Common myeloid progenitor, CD34-positive (primary cell): ENCODE measurements around the gene NEURL1.

Experiments
- CTCF ChIA-PET: fragments of 350-600 bp; sonication (Branson Sonifier 250); formaldehyde crosslinking; loops from one replicate; lab custom pipeline; 2021; ENCODE audit warnings: antibody characterized with exemption; lab: Charles Lee
- POLR2A ChIA-PET: fragments of 350-600 bp; sonication (Branson Sonifier 250); formaldehyde crosslinking; loops from one replicate; lab custom pipeline; 2021; ENCODE audit warnings: antibody characterized with exemption; lab: Charles Lee
- DNase-seq, 3 donors: peaks; one replicate each; pipeline versions ENCODE4 v3.0.0 to v3.0.0-alpha.2; 2013
- H3K27ac ChIP-seq, 2 experiments: 1 replicate in 1 of 2; 2 replicates in 1 of 2; pipeline ENCODE4 v1.7.0; 2013; ENCODE audit warnings: inconsistent platforms in 2 of 2, low read length in 2 of 2, mild to moderate bottlenecking in 2 of 2, low read depth in 1 of 2, moderate library complexity in 1 of 2; ENCODE audit not compliant: severe bottlenecking in 2 of 2, insufficient read depth in 1 of 2, poor library complexity in 1 of 2
- H3K27me3 ChIP-seq, 5 experiments: replicated peaks in 2 of 5; 1 replicate in 3 of 5; 2 replicates in 2 of 5; pipeline versions ENCODE4 v1.6.1 to v1.7.0; 2013; ENCODE audit warnings: low read length in 4 of 5, mild to moderate bottlenecking in 2 of 5, moderate library complexity in 2 of 5, inconsistent platforms in 1 of 5; ENCODE audit not compliant: insufficient read depth in 5 of 5, control insufficient read depth in 4 of 5
- H3K36me3 ChIP-seq, 4 experiments: 1 replicate in 2 of 4; 2 replicates in 2 of 4; pipeline versions ENCODE4 v1.6.1 to v1.7.0; 2013; ENCODE audit warnings: low read length in 3 of 4, control low read depth in 1 of 4, mild to moderate bottlenecking in 1 of 4; ENCODE audit not compliant: control insufficient read depth in 4 of 4, insufficient read depth in 4 of 4
- H3K4me1 ChIP-seq, 4 experiments: 1 replicate in 3 of 4; 2 replicates in 1 of 4; pipeline versions ENCODE4 v1.6.1 to v1.7.1; 2013; ENCODE audit warnings: low read length in 3 of 4, mild to moderate bottlenecking in 3 of 4, control low read depth in 1 of 4, inconsistent platforms in 1 of 4, moderate library complexity in 1 of 4; ENCODE audit not compliant: control insufficient read depth in 4 of 4, insufficient read depth in 4 of 4; ENCODE audit errors: control extremely low read depth in 1 of 4
- H3K4me3 ChIP-seq, 7 experiments: 1 replicate in 4 of 7; 2 replicates in 3 of 7; pipeline versions ENCODE4 v1.5.1 to v1.7.0; 2013; ENCODE audit warnings: mild to moderate bottlenecking in 7 of 7, low read length in 6 of 7, moderate library complexity in 6 of 7, inconsistent platforms in 2 of 7, low read depth in 2 of 7, control low read depth in 1 of 7; ENCODE audit not compliant: insufficient read depth in 4 of 7, control insufficient read depth in 1 of 7; ENCODE audit errors: extremely low read depth in 1 of 7
- H3K9me3 ChIP-seq, 5 experiments: 1 replicate in 4 of 5; 2 replicates in 1 of 5; pipeline versions ENCODE4 v1.6.1 to v1.7.1; 2013; ENCODE audit warnings: low read length in 4 of 5, mild to moderate bottlenecking in 2 of 5, inconsistent platforms in 1 of 5, low read depth in 1 of 5, moderate library complexity in 1 of 5; ENCODE audit not compliant: control insufficient read depth in 4 of 5, insufficient read depth in 2 of 5; ENCODE audit errors: control extremely low read depth in 1 of 5
- WGBS: methylation state at CpG from one replicate; pipeline ENCODE4 v1.1.5; 2013; ENCODE audit not compliant: insufficient coverage; 5-methylcytosine and 5-hydroxymethylcytosine counted together

The NEURL1 gene

DNA sequence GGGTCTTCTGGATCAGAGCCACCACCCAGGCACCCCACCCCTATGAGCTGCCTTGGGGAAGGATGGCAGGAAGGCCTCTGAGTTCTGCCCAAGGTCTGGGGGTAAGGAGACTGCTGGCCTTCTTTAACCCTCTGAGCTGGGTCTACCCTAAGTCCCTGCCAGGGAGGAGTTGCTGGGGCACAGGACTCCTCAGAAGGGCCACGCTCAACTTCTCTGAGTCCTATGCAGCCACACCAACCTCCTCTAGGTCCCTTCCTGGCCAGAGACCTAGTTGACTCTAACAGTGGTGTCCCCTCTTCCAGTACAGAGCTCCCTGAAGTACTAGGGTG is 2.6 kb upstream of the NEURL1 start:
- peaks cover 0 to 41% (median 20%) of the 10 kb centered on the region in 5 experiments for H3K27me3 ChIP-seq
- POLR2A ChIA-PET = interaction anchor here (0.6 kb wide), 1 partner anchor 12 kb away, joined by 6 read pairs; no protein-coding TSS in a partner anchor
- WGBS = no CpG with 5 or more reads among the region's 1 CpG

DNA sequence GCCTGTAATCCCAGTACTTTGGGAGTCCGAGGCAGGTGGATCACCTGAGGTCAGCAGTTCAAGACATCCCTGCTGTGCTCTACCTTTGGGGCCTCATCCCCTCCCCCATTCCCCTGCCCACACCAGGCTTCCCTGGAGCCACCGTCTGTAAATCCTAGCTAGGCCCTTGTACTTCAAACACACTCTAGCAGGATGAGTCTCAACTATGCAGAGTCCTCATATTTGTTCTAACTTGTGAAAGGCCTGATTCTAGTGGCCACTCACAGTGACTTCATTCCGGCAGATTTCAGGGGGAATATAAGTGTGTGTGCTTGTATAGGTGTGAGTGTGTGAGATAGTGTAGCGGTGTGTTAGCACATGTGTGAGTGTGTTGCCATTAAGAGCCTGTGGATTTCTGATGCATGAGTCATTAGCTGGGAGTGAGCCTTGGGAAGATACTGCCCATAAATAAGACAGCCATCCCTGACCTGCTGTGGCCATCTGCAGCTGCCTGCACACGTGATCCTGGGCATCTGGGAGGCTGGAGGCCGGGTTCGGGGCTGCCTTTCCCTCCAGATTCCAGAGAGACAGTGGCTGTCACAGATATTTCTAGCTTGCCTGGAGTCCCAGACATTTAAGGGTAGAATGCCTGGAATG is 1.7 kb upstream of the NEURL1 start:
- H3K4me1 ChIP-seq = peaks cover 0 to 18% (median 17%) of the 10 kb centered on the region in 4 experiments
- DNase-seq = no peak
- no peak overlapping the region for H3K4me3 ChIP-seq
- ChIA-PET CTCF (interaction anchor here (0.8 to 6.0 kb wide), 12 partner anchors 9 to 194 kb away, joined by 3 to 80 read pairs (median 4); partner anchors contain the start of gene CALHM1), POLR2A (interaction anchor here (1.6 kb wide), 1 partner anchor 74 kb away, joined by 3 read pairs; no protein-coding TSS in a partner anchor)
- H3K27ac ChIP-seq = no peak overlapping the region
- WGBS = 98% methylated on average over 5 of the region's 7 CpGs
- H3K27me3 ChIP-seq = peaks cover 2 to 50% (median 23%) of the 10 kb centered on the region in 5 experiments
- H3K36me3 ChIP-seq = no peaks in the 10 kb centered on the region
- no peaks in the 10 kb centered on the region for H3K9me3 ChIP-seq

More for the DNA sequence above, 2.6 kb upstream of the NEURL1 start:
- H3K4me3 ChIP-seq = no peak overlapping the region
- no peaks in the 10 kb centered on the region for H3K36me3 ChIP-seq
- DNase-seq = no peak
- peaks cover 0 to 18% (median 17%) of the 10 kb centered on the region in 4 experiments for H3K4me1 ChIP-seq
- no peak overlapping the region for H3K27ac ChIP-seq
- CTCF ChIA-PET = interaction anchor here (0.7 to 6.0 kb wide), 7 partner anchors 8 to 102 kb away, joined by 3 to 80 read pairs (median 4); no protein-coding TSS in a partner anchor
- H3K9me3 ChIP-seq = no peaks in the 10 kb centered on the region

DNA sequence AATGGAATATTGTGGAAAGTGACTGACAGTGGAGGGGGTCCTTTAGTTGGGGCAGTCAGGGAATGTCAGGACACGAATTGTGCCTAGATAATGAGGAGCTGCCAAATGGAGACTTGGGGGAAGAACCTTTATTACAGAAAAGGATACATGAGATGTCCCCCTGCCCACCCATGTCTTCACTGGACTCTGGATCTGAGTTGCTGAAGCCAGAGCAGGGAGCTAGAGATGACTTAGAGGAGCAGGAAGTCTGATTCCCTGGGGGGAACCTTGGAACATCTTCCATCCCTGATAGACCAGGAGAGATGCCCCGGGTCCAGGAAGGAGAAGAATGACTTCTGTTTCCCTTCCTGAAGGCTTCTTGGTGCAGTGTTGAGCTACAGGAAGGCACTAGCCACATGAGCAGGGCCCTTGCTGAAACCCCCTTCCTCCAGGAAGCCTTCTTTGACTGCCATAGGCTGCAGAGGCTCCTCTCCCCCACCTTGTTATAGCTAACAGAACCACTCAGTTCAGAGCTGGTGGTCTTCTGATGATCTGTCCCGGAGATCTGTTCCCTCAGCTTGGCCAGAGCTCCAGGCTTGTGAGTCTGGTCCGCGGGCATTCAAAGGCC is 747 bp upstream of the NEURL1 start:
- Histone ChIP-seq H3K4me3 (peak overlapping the region in 1 of 7 experiments; percentile 34), H3K27ac (no peak overlapping the region), H3K9me3 (no peaks in the 10 kb centered on the region), H3K36me3 (no peaks in the 10 kb centered on the region), H3K4me1 (peaks cover 0 to 18% (median 17%) of the 10 kb centered on the region in 4 experiments), H3K27me3 (peaks cover 2 to 59% (median 28%) of the 10 kb centered on the region in 5 experiments)
- CTCF ChIA-PET = interaction anchor here (0.7 to 6.0 kb wide), 12 partner anchors 12 to 193 kb away, joined by 3 to 80 read pairs (median 3); partner anchors contain the start of gene CALHM1
- POLR2A ChIA-PET = interaction anchor here (1.6 kb wide), 1 partner anchor 75 kb away, joined by 3 read pairs; no protein-coding TSS in a partner anchor
- DNase-seq = no peak
- 82% methylated on average over 5 of the region's 5 CpGs for WGBS

DNA sequence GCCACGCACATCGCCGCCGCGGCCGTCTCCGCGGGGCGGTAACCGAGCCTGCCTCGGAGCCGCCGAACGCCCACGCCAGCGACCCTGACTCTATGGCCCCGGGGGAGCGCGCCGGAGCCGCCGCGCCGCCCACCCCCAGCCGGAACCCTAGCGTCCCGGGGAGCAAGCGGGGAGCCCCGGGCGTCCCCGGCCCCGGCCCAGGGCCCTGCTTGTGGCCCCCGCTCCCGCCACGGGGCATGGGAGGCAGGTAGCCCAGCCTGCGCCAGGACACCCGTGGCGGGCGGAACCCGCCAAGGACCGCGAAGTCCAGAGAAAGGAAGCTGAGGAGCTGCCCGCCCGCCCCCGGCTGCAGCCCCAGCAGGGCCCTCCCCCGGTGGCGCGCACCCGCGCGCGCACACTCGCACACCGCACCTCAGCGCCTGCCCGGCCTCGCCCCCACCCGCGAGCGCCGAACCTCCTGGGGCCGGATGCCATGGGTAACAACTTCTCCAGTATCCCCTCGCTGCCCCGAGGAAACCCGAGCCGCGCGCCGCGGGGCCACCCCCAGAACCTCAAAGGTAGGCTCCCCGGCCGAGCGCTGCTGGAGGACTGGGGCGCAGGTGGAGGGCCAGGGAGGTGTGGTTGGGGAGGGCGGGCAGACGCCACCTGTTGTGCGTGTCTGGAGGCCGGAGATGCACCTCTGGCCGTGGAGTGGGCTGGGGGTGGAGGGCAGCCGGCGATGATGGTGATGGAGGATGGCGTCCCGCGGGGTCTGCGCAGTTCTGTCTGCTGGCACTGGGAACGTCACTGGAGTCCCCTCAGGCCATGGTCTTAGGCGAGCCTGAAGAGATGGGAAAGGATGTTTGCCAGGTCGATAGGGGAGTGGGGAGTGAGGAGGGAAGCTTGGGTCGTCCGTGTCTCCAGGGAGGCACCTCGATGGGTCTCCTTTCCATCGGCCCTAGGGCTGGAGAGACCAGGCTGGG is 692 bp downstream of the NEURL1 start:
- ChIA-PET CTCF (interaction anchor here (1.1 to 2.9 kb wide), 4 partner anchors 9 to 57 kb away, joined by 3 to 13 read pairs (median 4); no protein-coding TSS in a partner anchor), POLR2A (no interaction called here)
- H3K27ac ChIP-seq = no peak overlapping the region
- peak overlapping the region; percentile 32 to 71 (median 58) for H3K4me3 ChIP-seq
- DNase-seq = peak in 2 of 3 donors; percentile 46 to 51
- peaks cover 0 to 18% (median 17%) of the 10 kb centered on the region in 4 experiments for H3K4me1 ChIP-seq
- peaks cover 2 to 63% (median 28%) of the 10 kb centered on the region in 5 experiments for H3K27me3 ChIP-seq
- no peaks in the 10 kb centered on the region for H3K9me3 ChIP-seq
- WGBS = under 1% methylated on average over 72 of the region's 92 CpGs
- H3K36me3 ChIP-seq = no peaks in the 10 kb centered on the region

DNA sequence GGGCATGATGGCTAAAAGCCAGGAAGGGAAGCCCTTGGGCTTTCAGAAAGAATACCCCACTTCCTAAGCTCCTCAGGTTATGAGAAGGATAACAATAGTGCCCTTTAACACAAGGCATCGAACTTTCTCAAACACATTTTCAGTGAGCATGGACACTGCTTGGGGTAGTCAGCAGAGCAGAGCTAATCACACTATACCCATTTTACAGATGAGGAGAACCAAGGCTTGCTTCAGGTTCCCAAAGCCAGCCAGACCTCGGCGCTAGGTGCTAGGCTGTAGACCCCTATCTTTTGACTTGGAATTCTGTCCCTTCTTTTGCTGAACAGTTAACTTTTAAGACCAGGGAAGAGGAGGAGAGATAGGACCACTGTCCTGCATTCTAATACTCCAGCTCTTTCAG is 1.8 kb downstream of the NEURL1 start:
- Histone ChIP-seq H3K4me3 (no peak overlapping the region), H3K9me3 (no peaks in the 10 kb centered on the region), H3K36me3 (no peaks in the 10 kb centered on the region), H3K27me3 (peaks cover 2 to 67% (median 28%) of the 10 kb centered on the region in 5 experiments), H3K27ac (no peak overlapping the region), H3K4me1 (peaks cover 0 to 19% (median 18%) of the 10 kb centered on the region in 4 experiments)
- CTCF ChIA-PET = interaction anchor here (1.1 to 2.9 kb wide), 3 partner anchors 10 to 12 kb away, joined by 3 to 13 read pairs (median 4); no protein-coding TSS in a partner anchor
- POLR2A ChIA-PET = no interaction called here
- WGBS = 94% methylated on average over 3 of the region's 3 CpGs
- DNase-seq = no peak

DNA sequence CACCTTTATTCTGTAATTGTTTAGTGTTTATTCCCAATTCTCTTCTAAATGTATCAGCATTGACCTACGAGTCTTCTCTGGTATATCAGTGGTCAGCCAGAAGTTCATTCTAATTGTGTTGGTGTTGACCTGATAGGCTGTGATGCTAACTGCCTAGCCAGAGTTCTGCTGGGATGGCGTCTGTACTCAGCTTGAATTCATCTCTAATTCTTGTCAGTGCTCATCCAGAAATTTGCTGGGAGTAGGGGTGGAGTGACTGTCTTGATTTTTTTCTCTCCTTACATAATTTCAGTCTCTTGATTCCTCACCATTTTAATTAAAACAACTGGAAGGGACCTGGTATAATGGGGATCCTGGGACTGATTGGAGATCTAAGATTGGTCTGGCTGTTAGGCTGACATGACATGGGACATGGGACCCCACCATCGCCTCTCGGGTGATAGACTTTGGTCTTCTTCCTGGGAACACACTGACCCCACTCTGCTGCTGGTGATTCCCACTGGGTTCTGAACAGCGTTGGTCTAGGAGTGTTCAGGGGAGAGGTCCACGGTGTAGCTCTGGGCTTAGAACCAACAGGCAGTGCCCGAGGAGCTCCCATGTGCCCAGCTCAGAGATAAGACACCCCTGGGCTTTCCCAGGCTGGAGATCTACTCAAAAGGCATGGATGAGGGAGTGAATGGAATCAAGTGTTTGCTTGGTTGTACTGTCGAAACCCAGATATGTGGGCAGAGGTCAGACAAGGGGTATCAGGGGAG is 3.8 kb downstream of the NEURL1 start:
- ChIA-PET CTCF (interaction anchor here (0.9 to 2.9 kb wide), 2 partner anchors 12 to 95 kb away, joined by 4 to 13 read pairs; no protein-coding TSS in a partner anchor), POLR2A (no interaction called here)
- WGBS = 97% methylated on average over 5 of the region's 8 CpGs
- peaks cover 0 to 27% (median 22%) of the 10 kb centered on the region in 4 experiments for H3K4me1 ChIP-seq
- H3K9me3 ChIP-seq = no peaks in the 10 kb centered on the region
- H3K4me3 ChIP-seq = no peak overlapping the region
- no peak overlapping the region for H3K27ac ChIP-seq
- DNase-seq = no peak
- H3K36me3 ChIP-seq = no peaks in the 10 kb centered on the region
- peaks cover 2 to 61% (median 28%) of the 10 kb centered on the region in 5 experiments for H3K27me3 ChIP-seq
